ENCODE measurements around the gene MCAM. TPM values are rescaled to one million over a fixed set of nuclear protein-coding genes. Genes with fewer than 3 reads are reported as not detected.

Gene MCAM
- total RNA-seq, 1 donor from 2014 or later: 1,105 TPM

- TF ChIP-seq CTCF (conservative IDR thresholded peaks at IDR 0.05; ENCODE audit: low read depth, low read length): peak; percentile 82
Observed at GRCh38 chr11:119339589-119340334, 22.8 kb upstream of the MCAM start.

GRCh38 chr11:119338965-119339588, 22.1 kb upstream of the MCAM start:
- DNase-seq (ENCODE audit: low read depth): no peak
- TF ChIP-seq CTCF (conservative IDR thresholded peaks at IDR 0.05; ENCODE audit: low read depth, low read length): no peak
- no peak overlapping the region for H3K4me3 ChIP-seq (ENCODE audit: low read depth, low read length)

More at GRCh38 chr11:119339589-119340334, 22.8 kb upstream of the MCAM start:
- no peak for DNase-seq (ENCODE audit: low read depth)
- H3K4me3 ChIP-seq (ENCODE audit: low read depth, low read length): peak overlapping the region; percentile 57

DNA sequence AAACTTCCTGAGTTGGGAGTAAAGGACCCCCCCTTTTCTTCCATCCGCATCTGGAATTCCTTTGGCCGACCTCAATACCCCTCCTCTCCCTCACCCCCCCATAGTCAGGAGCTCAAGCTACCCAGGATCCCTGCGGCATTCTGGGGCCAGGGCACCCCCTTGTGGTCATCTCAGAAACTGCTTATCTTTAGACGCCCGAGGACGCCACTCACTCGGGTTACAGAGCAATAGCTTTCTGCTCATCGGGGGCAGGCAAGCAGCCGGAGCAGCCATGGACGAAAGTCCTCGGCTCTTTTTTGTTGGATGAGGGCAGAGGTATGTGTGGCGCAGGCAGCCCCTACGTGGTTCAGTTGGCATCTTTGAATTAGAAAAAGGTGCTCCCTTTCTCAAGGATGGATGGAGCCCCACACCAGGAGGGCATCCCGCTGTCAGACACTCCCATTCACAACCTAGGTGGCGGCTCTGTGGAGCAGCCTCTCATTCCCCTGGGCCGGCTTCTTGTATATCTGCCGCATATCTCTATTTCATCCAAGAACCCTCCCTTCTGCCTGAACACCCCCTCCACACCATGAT, 21.5 kb upstream of the MCAM start:
- peak; percentile 88 for TF ChIP-seq CTCF (conservative IDR thresholded peaks at IDR 0.05; ENCODE audit: low read depth, low read length)
- DNase-seq (ENCODE audit: low read depth): no peak
- no peak overlapping the region for H3K4me3 ChIP-seq (ENCODE audit: low read depth, low read length)

DNA sequence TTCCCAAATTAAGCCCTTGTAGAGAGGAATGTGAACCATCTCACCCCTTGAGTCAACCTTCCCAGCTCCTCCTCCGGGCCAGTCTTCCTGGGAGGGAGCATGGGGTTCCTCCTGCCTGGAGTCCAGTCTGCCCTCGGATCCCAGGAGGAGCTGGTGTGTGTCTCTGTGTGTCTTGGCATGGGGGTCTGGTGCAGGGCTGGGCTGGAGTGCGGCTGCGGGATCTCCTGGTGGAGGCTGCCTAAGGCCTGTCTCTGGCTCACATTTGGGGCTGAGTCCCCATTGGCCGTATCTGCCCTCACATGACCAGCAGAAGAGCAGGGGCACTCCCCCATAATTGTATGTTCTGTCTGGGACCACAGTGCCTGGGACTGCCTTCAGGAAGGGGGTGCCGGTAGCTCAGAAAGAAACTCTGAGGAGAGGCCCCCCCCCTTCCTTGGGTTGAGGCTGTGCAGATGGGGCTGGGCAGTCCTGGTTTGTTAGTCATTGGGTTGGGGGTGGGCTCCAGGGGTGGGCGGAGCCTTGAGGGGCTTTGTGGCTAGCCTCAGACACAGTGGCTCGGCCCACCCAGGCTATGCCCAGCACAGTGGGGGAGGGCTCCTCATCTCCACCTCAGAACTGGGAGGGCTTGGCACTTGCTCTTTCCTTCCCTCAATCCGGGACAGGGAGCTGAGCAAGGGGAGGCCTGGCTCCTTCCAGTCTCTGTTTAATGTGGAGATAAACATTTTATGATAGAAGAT, 20.8 kb upstream of the MCAM start:
- H3K4me3 ChIP-seq (ENCODE audit: low read depth, low read length): no peak overlapping the region
- no peak for DNase-seq (ENCODE audit: low read depth)
- no peak for TF ChIP-seq CTCF (conservative IDR thresholded peaks at IDR 0.05; ENCODE audit: low read depth, low read length)

- DNase-seq (ENCODE audit: low read depth): no peak
- no peak overlapping the region for H3K4me3 ChIP-seq (ENCODE audit: low read depth, low read length)
- no peak for TF ChIP-seq CTCF (conservative IDR thresholded peaks at IDR 0.05; ENCODE audit: low read depth, low read length)
Observed at GRCh38 chr11:119336744-119337469, 20.0 kb upstream of the MCAM start.

Measured in epithelial cell of proximal tubule (primary cell).